Astrocyte (in vitro differentiated cells and primary cell): ENCODE data around the gene TEKT2. TPM values are rescaled to one million over a fixed set of nuclear protein-coding genes. Genes with fewer than 3 reads are reported as not detected.
A peak's percentile ranks its signal among the peaks of the same experiment; 100 is the strongest.

ENCODE experiments used
- DNase-seq: peaks from one replicate; pipeline ENCODE4 v3.0.0-alpha.2; 2010; ENCODE audit warnings: low read depth
- FAIRE-seq: peaks from 2 replicates; lab custom pipeline; 2011; peaks lifted over from hg19 to GRCh38; lab: Jason Lieb, UNC
- H2AFZ ChIP-seq: 2 replicates; pipeline ENCODE4 v1.6.0; 2012; ENCODE audit warnings: low read depth, low read length, inconsistent platforms
- H3K27ac ChIP-seq: 2 replicates; pipeline ENCODE4 v1.5.1; 2011; ENCODE audit warnings: low read depth, low read length, inconsistent platforms
- H3K27me3 ChIP-seq: 2 replicates; pipeline ENCODE4 v1.6.0; 2011; ENCODE audit warnings: low read length, inconsistent platforms; ENCODE audit not compliant: insufficient read depth
- H3K36me3 ChIP-seq: 2 replicates; pipeline ENCODE4 v1.5.1; 2011; ENCODE audit warnings: low read length, inconsistent platforms; ENCODE audit not compliant: insufficient read depth
- H3K4me1 ChIP-seq: 2 replicates; pipeline ENCODE4 v1.5.1; 2011; ENCODE audit warnings: low read length, inconsistent platforms; ENCODE audit not compliant: insufficient read depth
- H3K4me2 ChIP-seq: 2 replicates; pipeline ENCODE4 v1.6.0; 2012; ENCODE audit warnings: low read length, inconsistent platforms
- H3K4me3 ChIP-seq: 2 replicates; pipeline ENCODE4 v1.5.1; 2011; ENCODE audit warnings: low read depth, mild to moderate bottlenecking, low read length, inconsistent platforms; ENCODE audit not compliant: insufficient read depth
- H3K79me2 ChIP-seq: 2 replicates; pipeline ENCODE4 v1.6.0; 2012; ENCODE audit warnings: mild to moderate bottlenecking, low read length, inconsistent platforms; ENCODE audit not compliant: insufficient read depth
- H3K9ac ChIP-seq: 2 replicates; pipeline ENCODE4 v1.6.0; 2012; ENCODE audit warnings: mild to moderate bottlenecking, low read length, inconsistent platforms
- H3K9me3 ChIP-seq: 2 replicates; pipeline ENCODE4 v1.5.1; 2012; ENCODE audit warnings: low read depth, mild to moderate bottlenecking, low read length, inconsistent platforms; ENCODE audit not compliant: insufficient read depth
- H4K20me1 ChIP-seq: 2 replicates; pipeline ENCODE4 v1.6.0; 2012; ENCODE audit warnings: low read length, inconsistent platforms; ENCODE audit not compliant: insufficient read depth
- H3K27ac Mint-ChIP-seq: one replicate; pipeline ENCODE4 v1.8.0; 2021; ENCODE audit warnings: mild to moderate bottlenecking, mixed read lengths; ENCODE audit not compliant: unreplicated experiment
- H3K27me3 Mint-ChIP-seq: one replicate; pipeline ENCODE4 v1.8.0; 2021; ENCODE audit warnings: low read depth, mixed read lengths; ENCODE audit not compliant: unreplicated experiment
- H3K36me3 Mint-ChIP-seq: one replicate; pipeline ENCODE4 v1.8.0; 2021; ENCODE audit warnings: low read depth, mixed read lengths; ENCODE audit not compliant: unreplicated experiment
- H3K4me1 Mint-ChIP-seq: one replicate; pipeline ENCODE4 v1.8.0; 2021; ENCODE audit warnings: low read depth, mixed read lengths; ENCODE audit not compliant: unreplicated experiment
- H3K4me3 Mint-ChIP-seq: one replicate; pipeline ENCODE4 v1.8.0; 2021; ENCODE audit warnings: mild to moderate bottlenecking, moderate library complexity, mixed read lengths; ENCODE audit not compliant: unreplicated experiment
- H3K9me3 Mint-ChIP-seq: one replicate; pipeline ENCODE4 v1.8.0; 2021; ENCODE audit warnings: mild to moderate bottlenecking, mixed read lengths; ENCODE audit not compliant: unreplicated experiment
- EZH2 ChIP-seq: IDR thresholded peaks from 2 replicates; pipeline ENCODE4 v1.6.1; 2012; ENCODE audit warnings: mild to moderate bottlenecking, low read length, inconsistent platforms; ENCODE audit not compliant: insufficient read depth
- total RNA-seq: library from RNA; stranded (reverse); gene quantifications from 2 replicates; pipeline ENCODE4 v1.2.1, GENCODE V29; 2021
- TF ChIP-seq, protein P1 (sequence below): IDR thresholded peaks from 2 replicates; pipeline ENCODE4 v1.5.1; 2011; ENCODE audit warnings: low read depth, mild to moderate bottlenecking, inconsistent platforms, low read length, moderate library complexity; ENCODE audit not compliant: insufficient read depth

TEKT2 gene
- total RNA-seq, 1 donor from 2014 or later: 0.39 TPM

GRCh38 chr1:36111151-36111550 is 27.3 kb downstream of the TEKT2 start:
- Histone ChIP-seq H3K79me2 (no peaks in the 10 kb centered on the region), H4K20me1 (no peaks in the 10 kb centered on the region), H3K4me1 (peaks cover 42% of the 10 kb centered on the region), H2AFZ (no peak overlapping the region), H3K27ac (no peak overlapping the region), H3K4me3 (no peak overlapping the region), H3K27me3 (no peaks in the 10 kb centered on the region), H3K9ac (no peak overlapping the region), H3K36me3 (no peaks in the 10 kb centered on the region), H3K9me3 (no peaks in the 10 kb centered on the region), H3K4me2 (no peak overlapping the region)
- H3K27ac Mint-ChIP-seq: peak overlapping the region; percentile 53
- no peak for FAIRE-seq
- H3K36me3 Mint-ChIP-seq: peaks cover 3% of the 10 kb centered on the region
- H3K4me3 Mint-ChIP-seq: peak overlapping the region; percentile 68
- H3K9me3 Mint-ChIP-seq: peaks cover 1% of the 10 kb centered on the region
- H3K4me1 Mint-ChIP-seq: peaks cover 33% of the 10 kb centered on the region
- DNase-seq: no peak
- TF ChIP-seq EZH2: no peak
- TF ChIP-seq, protein P1, sequence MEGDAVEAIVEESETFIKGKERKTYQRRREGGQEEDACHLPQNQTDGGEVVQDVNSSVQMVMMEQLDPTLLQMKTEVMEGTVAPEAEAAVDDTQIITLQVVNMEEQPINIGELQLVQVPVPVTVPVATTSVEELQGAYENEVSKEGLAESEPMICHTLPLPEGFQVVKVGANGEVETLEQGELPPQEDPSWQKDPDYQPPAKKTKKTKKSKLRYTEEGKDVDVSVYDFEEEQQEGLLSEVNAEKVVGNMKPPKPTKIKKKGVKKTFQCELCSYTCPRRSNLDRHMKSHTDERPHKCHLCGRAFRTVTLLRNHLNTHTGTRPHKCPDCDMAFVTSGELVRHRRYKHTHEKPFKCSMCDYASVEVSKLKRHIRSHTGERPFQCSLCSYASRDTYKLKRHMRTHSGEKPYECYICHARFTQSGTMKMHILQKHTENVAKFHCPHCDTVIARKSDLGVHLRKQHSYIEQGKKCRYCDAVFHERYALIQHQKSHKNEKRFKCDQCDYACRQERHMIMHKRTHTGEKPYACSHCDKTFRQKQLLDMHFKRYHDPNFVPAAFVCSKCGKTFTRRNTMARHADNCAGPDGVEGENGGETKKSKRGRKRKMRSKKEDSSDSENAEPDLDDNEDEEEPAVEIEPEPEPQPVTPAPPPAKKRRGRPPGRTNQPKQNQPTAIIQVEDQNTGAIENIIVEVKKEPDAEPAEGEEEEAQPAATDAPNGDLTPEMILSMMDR: no peak
- H3K27me3 Mint-ChIP-seq: peaks cover 15% of the 10 kb centered on the region

DNA sequence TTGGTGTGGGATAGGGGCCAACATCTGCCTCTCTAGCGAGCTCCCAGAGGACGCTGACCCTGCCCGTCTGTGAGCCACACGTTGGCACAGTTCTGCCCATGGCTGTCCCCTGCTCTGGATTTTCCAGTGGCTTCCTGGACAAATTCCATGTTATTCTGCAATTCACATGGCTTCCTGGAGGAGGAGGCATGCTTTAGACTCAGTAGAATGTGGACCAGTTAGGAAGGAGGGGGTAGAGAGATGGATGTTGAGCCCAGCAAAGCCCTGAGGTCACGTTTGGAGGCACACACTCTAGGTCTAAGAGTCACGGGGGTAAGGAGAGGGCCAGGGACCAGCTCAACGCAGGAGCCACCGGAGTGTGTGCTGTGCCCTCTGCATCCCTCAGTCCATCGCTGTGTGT is 28.9 kb downstream of the TEKT2 start:
- Histone ChIP-seq H3K4me3 (no peak overlapping the region), H3K27me3 (no peaks in the 10 kb centered on the region), H3K9me3 (no peaks in the 10 kb centered on the region), H3K9ac (no peak overlapping the region), H3K36me3 (no peaks in the 10 kb centered on the region), H3K79me2 (no peaks in the 10 kb centered on the region), H3K27ac (no peak overlapping the region), H3K4me1 (peaks cover 45% of the 10 kb centered on the region), H3K4me2 (no peak overlapping the region), H2AFZ (no peak overlapping the region), H4K20me1 (no peaks in the 10 kb centered on the region)
- Mint-ChIP-seq H3K4me3 (no peak overlapping the region), H3K4me1 (peaks cover 44% of the 10 kb centered on the region), H3K36me3 (peaks cover 3% of the 10 kb centered on the region), H3K9me3 (peaks cover 1% of the 10 kb centered on the region), H3K27me3 (peaks cover 14% of the 10 kb centered on the region), H3K27ac (no peak overlapping the region)
- no peak for TF ChIP-seq EZH2
- TF ChIP-seq, protein P1: no peak
- DNase-seq: no peak
- no peak for FAIRE-seq

- H3K36me3 ChIP-seq: no peaks in the 10 kb centered on the region
- Mint-ChIP-seq H3K4me3 (no peak overlapping the region), H3K27ac (no peak overlapping the region), H3K27me3 (peaks cover 10% of the 10 kb centered on the region), H3K9me3 (no peaks in the 10 kb centered on the region), H3K36me3 (peaks cover 3% of the 10 kb centered on the region), H3K4me1 (peaks cover 34% of the 10 kb centered on the region)
- DNase-seq (no peak), FAIRE-seq (no peak)
- peaks cover 30% of the 10 kb centered on the region for H3K4me1 ChIP-seq
- no peak overlapping the region for H2AFZ ChIP-seq
- H3K27me3 ChIP-seq: no peaks in the 10 kb centered on the region
- H3K79me2 ChIP-seq: no peaks in the 10 kb centered on the region
- H3K4me3 ChIP-seq: no peak overlapping the region
- H4K20me1 ChIP-seq: no peaks in the 10 kb centered on the region
- peak overlapping the region; percentile 61 for H3K27ac ChIP-seq
- TF ChIP-seq, protein P1: no peak
- TF ChIP-seq EZH2: no peak
- H3K4me2 ChIP-seq: peak overlapping the region; percentile 62
- no peaks in the 10 kb centered on the region for H3K9me3 ChIP-seq
- peak overlapping the region; percentile 67 for H3K9ac ChIP-seq
Measured at GRCh38 chr1:36114371-36114770, 30.5 kb downstream of the TEKT2 start.
